A549 (cell line): Measurements from ENCODE around the gene SDHB.

Experiments used
- CTCF ChIP-seq: fragments of >200 bp; sonication (Bioruptor Twin); formaldehyde crosslinking; IDR thresholded peaks from 3 replicates; pipeline ENCODE4 v1.5.1; 2016
- EP300 ChIP-seq, 2 experiments: fragments of >200 bp; sonication (Bioruptor Twin); formaldehyde crosslinking; IDR thresholded peaks; 2 replicates in 1 of 2; 3 replicates in 1 of 2; pipeline ENCODE4 v1.6.1; 2016 to 2017
- KDM1A ChIP-seq: fragments of 200-600 bp; sonication (generic); IDR thresholded peaks from 2 replicates; pipeline ENCODE4 v1.6.1; 2016; ENCODE audit warnings: low read depth, mild to moderate bottlenecking
- MAZ ChIP-seq: fragments of 150-350 bp; IDR thresholded peaks from 2 replicates; pipeline ENCODE4 v1.6.1; 2014; ENCODE audit warnings: antibody characterized with exemption, low read depth, low read length, borderline replicate concordance
- NR3C1 ChIP-seq: fragments of >200 bp; sonication (Bioruptor Twin); formaldehyde crosslinking; IDR thresholded peaks from 3 replicates; pipeline ENCODE4 v1.6.1; 2017
- PBX3 ChIP-seq: IDR thresholded peaks from 2 replicates; pipeline ENCODE4 v1.6.1; 2012
- POLR2A ChIP-seq: IDR thresholded peaks from 2 replicates; pipeline ENCODE4 v1.6.1; 2012; ENCODE audit warnings: mild to moderate bottlenecking, low read length
- RAD21 ChIP-seq, 2 experiments: fragments of >200 bp in 1 of 2; sonication (Bioruptor Twin) in 1 of 2; formaldehyde crosslinking in 1 of 2; IDR thresholded peaks in 1 of 2; conservative IDR thresholded peaks in 1 of 2; 2 replicates in 1 of 2; 3 replicates in 1 of 2; pipeline ENCODE4 v1.6.1; 2012 to 2018; ENCODE audit warnings: inconsistent platforms in 1 of 2
- REST ChIP-seq: fragments of 200-600 bp; sonication (generic); IDR thresholded peaks from 2 replicates; pipeline ENCODE4 v1.6.1; 2016; ENCODE audit warnings: antibody characterized with exemption, mild to moderate bottlenecking, moderate library complexity
- TP53 ChIP-seq: fragments of 250-450 bp; sonication (Bioruptor Pico); IDR thresholded peaks from 2 replicates; pipeline ENCODE4 v1.5.0; 2021; ENCODE audit warnings: mild to moderate bottlenecking, moderate library complexity
- ZSCAN20 ChIP-seq: fragments of 250-450 bp; sonication (Bioruptor Pico); IDR thresholded peaks from 2 replicates; pipeline ENCODE4 v1.8.0; 2022; ENCODE audit warnings: mild to moderate bottlenecking, moderate library complexity

- TF ChIP-seq KDM1A: no peak
- TF ChIP-seq REST: no peak
- no peak for TF ChIP-seq TP53
- TF ChIP-seq CTCF: no peak
- TF ChIP-seq EP300 (IDR thresholded peaks at IDR 0.05): no peak
- TF ChIP-seq PBX3: no peak
- no peak for TF ChIP-seq NR3C1
- TF ChIP-seq RAD21 (conservative IDR thresholded peaks at IDR 0.05 in 1 of 2, IDR thresholded peaks at IDR 0.05 in 1 of 2): no peak
- TF ChIP-seq ZSCAN20 (CRISPR knock-in tag): no peak
- TF ChIP-seq POLR2A: no peak
- no peak for TF ChIP-seq MAZ
Measured at GRCh38 chr1:16977377-16977776, 76.5 kb downstream of the SDHB start.
